CD4-positive, alpha-beta T cell treated with Interleukin-6 for 4 hours (primary cell): ENCODE measurements around the gene GRK5.
"Not testable (repeated sequence)": the region's sequence is repeated elsewhere in the genome, so short reads cannot be mapped to it uniquely, and the experiment has no call there.

Experiments used
- DNase-seq: peaks from one replicate; pipeline ENCODE4 v3.0.0-alpha.2; 2020; ENCODE audit warnings: mixed read lengths

Gene GRK5

GRCh38 chr10:119207366-119207666 lies at the start of gene GRK5:
TSS of gene GRK5 (plus strand) at chr10:119207571. CDS start at chr10:119207918, 347 bp downstream.
- DNase-seq = peak; percentile 97

- DNase-seq = no peak
These were observed 48.0 kb upstream of the GRK5 start for GRCh38 chr10:119159332-119159731.

- DNase-seq = no peak
These were observed 45.5 kb upstream of the GRK5 start for GRCh38 chr10:119161680-119162451.

- no peak for DNase-seq
These were observed 44.8 kb upstream of the GRK5 start for GRCh38 chr10:119162452-119163092.

- DNase-seq = peak; percentile 83
These were observed 41.9 kb upstream of the GRK5 start, which contains the start of gene SFXN4 for GRCh38 chr10:119165171-119166117. TSS of gene SFXN4 (minus strand) at chr10:119165714. CDS start at chr10:119165647, 67 bp downstream.

GRCh38 chr10:119166118-119166500 lies 41.3 kb upstream of the GRK5 start:
- DNase-seq = no peak

- DNase-seq = no peak
These were observed 40.8 kb upstream of the GRK5 start for GRCh38 chr10:119166564-119166963.

GRCh38 chr10:119167041-119167440 lies 40.3 kb upstream of the GRK5 start:
- DNase-seq = no peak

GRCh38 chr10:119174109-119174508 lies 33.3 kb upstream of the GRK5 start:
- no peak for DNase-seq

- DNase-seq = no peak
These were observed 31.2 kb upstream of the GRK5 start for GRCh38 chr10:119176166-119176565.

GRCh38 chr10:119177708-119178371 lies 29.5 kb upstream of the GRK5 start:
- DNase-seq = peak; percentile 29

GRCh38 chr10:119178372-119179119 lies 28.8 kb upstream of the GRK5 start, which contains the start of gene PRDX3:
TSS of gene PRDX3 (minus strand) at chr10:119178812. CDS start at chr10:119178790, 22 bp downstream.
- DNase-seq = peak; percentile 96

GRCh38 chr10:119180850-119181400 lies 26.4 kb upstream of the GRK5 start:
- DNase-seq = not testable (repeated sequence)

GRCh38 chr10:119183664-119184412 lies 23.5 kb upstream of the GRK5 start:
- no peak for DNase-seq

- no peak for DNase-seq
These were observed 17.5 kb upstream of the GRK5 start for GRCh38 chr10:119189811-119190282.

- no peak for DNase-seq
These were observed 17.0 kb upstream of the GRK5 start for GRCh38 chr10:119190353-119190752.

- DNase-seq = no peak
These were observed 16.2 kb upstream of the GRK5 start for GRCh38 chr10:119190954-119191785.

- no peak for DNase-seq
These were observed 15.5 kb upstream of the GRK5 start for GRCh38 chr10:119191881-119192280.

- no peak for DNase-seq
These were observed 9.4 kb upstream of the GRK5 start for GRCh38 chr10:119197921-119198320.

- DNase-seq = peak; percentile 64
These were observed 8.9 kb upstream of the GRK5 start for GRCh38 chr10:119198438-119198837.
